ENCODE results near the gene CFD. TPM values are rescaled to one million over a fixed set of nuclear protein-coding genes. Genes with fewer than 3 reads are reported as not detected.

The CFD gene
- polyA plus RNA-seq, 1 experiment = 0.77 TPM

- Histone ChIP-seq H3K27me3 (ENCODE audit: control insufficient read depth, insufficient read depth, low read length) (no peaks in the 10 kb centered on the region), H3K36me3 (ENCODE audit: control insufficient read depth, insufficient read depth, low read length) (no peaks in the 10 kb centered on the region), H3K4me3 (ENCODE audit: low read depth, low read length) (no peak overlapping the region)
- TF ChIP-seq, protein P1, sequence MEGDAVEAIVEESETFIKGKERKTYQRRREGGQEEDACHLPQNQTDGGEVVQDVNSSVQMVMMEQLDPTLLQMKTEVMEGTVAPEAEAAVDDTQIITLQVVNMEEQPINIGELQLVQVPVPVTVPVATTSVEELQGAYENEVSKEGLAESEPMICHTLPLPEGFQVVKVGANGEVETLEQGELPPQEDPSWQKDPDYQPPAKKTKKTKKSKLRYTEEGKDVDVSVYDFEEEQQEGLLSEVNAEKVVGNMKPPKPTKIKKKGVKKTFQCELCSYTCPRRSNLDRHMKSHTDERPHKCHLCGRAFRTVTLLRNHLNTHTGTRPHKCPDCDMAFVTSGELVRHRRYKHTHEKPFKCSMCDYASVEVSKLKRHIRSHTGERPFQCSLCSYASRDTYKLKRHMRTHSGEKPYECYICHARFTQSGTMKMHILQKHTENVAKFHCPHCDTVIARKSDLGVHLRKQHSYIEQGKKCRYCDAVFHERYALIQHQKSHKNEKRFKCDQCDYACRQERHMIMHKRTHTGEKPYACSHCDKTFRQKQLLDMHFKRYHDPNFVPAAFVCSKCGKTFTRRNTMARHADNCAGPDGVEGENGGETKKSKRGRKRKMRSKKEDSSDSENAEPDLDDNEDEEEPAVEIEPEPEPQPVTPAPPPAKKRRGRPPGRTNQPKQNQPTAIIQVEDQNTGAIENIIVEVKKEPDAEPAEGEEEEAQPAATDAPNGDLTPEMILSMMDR (IDR thresholded peaks at IDR 0.05; ENCODE audit: insufficient read depth, low read depth, low read length) = no peak
- ChIA-PET POLR2A (no interaction called here), CTCF (interaction anchor here (0.6 to 1.8 kb wide), 3 partner anchors 12 to 86 kb away, joined by 3 to 7 read pairs (median 3); no protein-coding TSS in a partner anchor)
- DNase-seq (ENCODE audit: low read depth) = no peak
Observed at GRCh38 chr19:855142-855541, 4.3 kb upstream of the CFD start.

- Histone ChIP-seq H3K27me3 (ENCODE audit: control insufficient read depth, insufficient read depth, low read length) (no peaks in the 10 kb centered on the region), H3K4me3 (ENCODE audit: low read depth, low read length) (no peak overlapping the region), H3K36me3 (ENCODE audit: control insufficient read depth, insufficient read depth, low read length) (no peaks in the 10 kb centered on the region)
- ChIA-PET CTCF (interaction anchor here (0.6 to 1.9 kb wide), 11 partner anchors 10 to 337 kb away, joined by 3 to 12 read pairs (median 3); partner anchors contain the start of genes PRTN3, RNF126 and WDR18), POLR2A (no interaction called here)
- no peak for DNase-seq (ENCODE audit: low read depth)
- TF ChIP-seq, protein P1 (IDR thresholded peaks at IDR 0.05; ENCODE audit: insufficient read depth, low read depth, low read length) = no peak
Observed at GRCh38 chr19:855566-856120, 3.8 kb upstream of the CFD start.

- ChIA-PET CTCF (interaction anchor here (0.6 to 1.5 kb wide), 5 partner anchors 9 to 143 kb away, joined by 3 to 4 read pairs (median 3); no protein-coding TSS in a partner anchor), POLR2A (no interaction called here)
- TF ChIP-seq, protein P1 (IDR thresholded peaks at IDR 0.05; ENCODE audit: insufficient read depth, low read depth, low read length) = no peak
Observed at GRCh38 chr19:858284-858683, 1.2 kb upstream of the CFD start.

DNA sequence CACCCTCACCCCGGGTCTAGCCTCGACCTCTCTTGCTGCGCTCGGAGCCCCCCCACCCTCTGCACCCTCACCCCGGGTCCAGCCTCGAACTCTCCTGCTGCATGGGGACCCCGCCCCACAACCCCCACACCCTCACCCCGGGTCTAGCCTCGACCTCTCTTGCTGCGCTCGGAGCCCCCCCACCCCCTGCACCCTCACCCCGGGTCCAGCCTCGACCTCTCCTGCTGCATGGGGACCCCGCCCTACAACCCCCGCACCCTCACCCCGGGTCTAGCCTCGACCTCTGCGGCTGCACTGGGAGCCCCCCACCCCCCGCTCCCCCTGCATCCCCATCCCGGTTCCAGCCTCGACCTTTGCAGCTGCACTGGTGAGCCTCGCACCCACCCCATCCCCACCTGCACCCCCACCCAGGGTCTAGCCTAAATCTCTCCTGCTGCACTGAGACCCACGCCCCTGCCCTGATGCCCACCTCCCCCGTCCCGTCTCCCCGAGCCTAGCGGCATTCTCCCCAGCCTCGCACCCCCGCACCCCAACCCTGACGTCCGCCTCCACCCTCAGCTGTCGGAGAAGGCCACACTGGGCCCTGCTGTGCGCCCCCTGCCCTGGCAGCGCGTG lies 1.8 kb downstream of the CFD start:
- TF ChIP-seq, protein P1 (IDR thresholded peaks at IDR 0.05; ENCODE audit: insufficient read depth, low read depth, low read length) = no peak
- POLR2A ChIA-PET = no interaction called here
- Histone ChIP-seq H3K4me3 (ENCODE audit: low read depth, low read length) (no peak overlapping the region; the same call in 1 of the 2 replicates), H3K27me3 (ENCODE audit: control insufficient read depth, insufficient read depth, low read length) (no peaks in the 10 kb centered on the region), H3K36me3 (ENCODE audit: control insufficient read depth, insufficient read depth, low read length) (no peaks in the 10 kb centered on the region)
- CTCF ChIA-PET = interaction anchor here (0.6 to 1.3 kb wide), 2 partner anchors 91 to 233 kb away, joined by 3 read pairs; no protein-coding TSS in a partner anchor
- no peak for DNase-seq (ENCODE audit: low read depth)

More at GRCh38 chr19:858284-858683, 1.2 kb upstream of the CFD start:
- Histone ChIP-seq H3K27me3 (ENCODE audit: control insufficient read depth, insufficient read depth, low read length) (no peaks in the 10 kb centered on the region), H3K4me3 (ENCODE audit: low read depth, low read length) (no peak overlapping the region), H3K36me3 (ENCODE audit: control insufficient read depth, insufficient read depth, low read length) (no peaks in the 10 kb centered on the region)
- DNase-seq (ENCODE audit: low read depth) = no peak

- Histone ChIP-seq H3K4me3 (ENCODE audit: low read depth, low read length) (no peak overlapping the region), H3K27me3 (ENCODE audit: control insufficient read depth, insufficient read depth, low read length) (no peaks in the 10 kb centered on the region), H3K36me3 (ENCODE audit: control insufficient read depth, insufficient read depth, low read length) (no peaks in the 10 kb centered on the region; the same call in 1 of the 2 replicates)
- TF ChIP-seq, protein P1 (IDR thresholded peaks at IDR 0.05; ENCODE audit: insufficient read depth, low read depth, low read length) = peak; percentile 28; the same call in 1 of the 2 replicates
- no peak for DNase-seq (ENCODE audit: low read depth)
- ChIA-PET CTCF (interaction anchor here (0.6 to 2.4 kb wide), 5 partner anchors 32 to 233 kb away, joined by 3 to 12 read pairs (median 5); partner anchors contain the start of genes RNU6-9 and WDR18), POLR2A (no interaction called here)
Observed at GRCh38 chr19:861756-862580, 2.5 kb downstream of the CFD start.
